Measurements from ENCODE around the gene CCDC192. TPM values are rescaled to one million over a fixed set of nuclear protein-coding genes. Genes with fewer than 3 reads are reported as not detected.

The CCDC192 gene
- total and polyA plus RNA-seq, 2 of the 4 experiments (the other 2 are of a cell fraction), result not detected

- H2BK20ac ChIP-seq (ENCODE audit: low read depth, low read length), result no peak overlapping the region
- ChIA-PET CTCF (no interaction called here), POLR2A (ENCODE audit: unreplicated experiment) (no interaction called here)
- no peak overlapping the region for H3K4ac ChIP-seq (ENCODE audit: low read depth, low read length)
- no peak overlapping the region for H3K27ac ChIP-seq (ENCODE audit: insufficient read depth, low read length)
- H3K9me3 ChIP-seq (ENCODE audit: control insufficient read depth, insufficient read depth, low read length), result no peaks in the 10 kb centered on the region
- H2AK5ac ChIP-seq (ENCODE audit: low read depth, low read length), result no peak overlapping the region
- no peak overlapping the region for H3K4me2 ChIP-seq (ENCODE audit: low read depth, low read length)
- H3K4me1 ChIP-seq (ENCODE audit: control insufficient read depth, insufficient read depth, low read length), result no peaks in the 10 kb centered on the region
- H2BK15ac ChIP-seq (ENCODE audit: low read depth, low read length), result no peak overlapping the region
- H2AK9ac ChIP-seq (replicated peaks; ENCODE audit: low read depth, low read length, poor library complexity), result no peak overlapping the region
- BruUV-seq (replicated peaks), result no TSS peak
- H3K14ac ChIP-seq (replicated peaks; ENCODE audit: low read depth, low read length), result no peak overlapping the region
- H2BK5ac ChIP-seq (ENCODE audit: low read depth, low read length, poor library complexity, severe bottlenecking), result no peak overlapping the region
- no peak overlapping the region for H3K9ac ChIP-seq (ENCODE audit: low read depth, low read length)
- no peak overlapping the region for H2BK120ac ChIP-seq (ENCODE audit: low read depth, low read length)
- no peaks in the 10 kb centered on the region for H3K9me1 ChIP-seq (ENCODE audit: insufficient read depth, low read length)
- H3K56ac ChIP-seq (ENCODE audit: extremely low read depth, insufficient read depth, low read length), result no peak overlapping the region
- H4K5ac ChIP-seq (ENCODE audit: low read depth, low read length), result no peak overlapping the region
- in situ Hi-C loops (cut with MboI; ENCODE audit: low sequenced_read_pairs), result no loop called here
- no CpG with 5 or more reads among the region's 1 CpG for WGBS, 2 experiments (ENCODE audit: extremely low coverage in 2 of 2, insufficient read length in 1 of 2)
- no peak overlapping the region for H3K18ac ChIP-seq (ENCODE audit: low read depth, low read length)
- H4K8ac ChIP-seq (ENCODE audit: low read depth in 2 of 2, low read length in 2 of 2), result no peak overlapping the region
- H3K79me1 ChIP-seq (ENCODE audit: low read depth in 1 of 2, low read length in 2 of 2), result no peaks in the 10 kb centered on the region
- dilution Hi-C loops (cut with HindIII; ENCODE audit: low sequenced_read_pairs, unreplicated experiment), result no loop called here
- no peak overlapping the region for H4K91ac ChIP-seq (ENCODE audit: insufficient read depth, low read depth, low read length)
- no peak overlapping the region for H2AFZ ChIP-seq (replicated peaks; ENCODE audit: low read length, poor library complexity)
- no peaks in the 10 kb centered on the region for H4K20me1 ChIP-seq (ENCODE audit: insufficient read depth, low read length)
- DNase-seq (no peak), ATAC-seq (ENCODE audit: low read depth) (no peak)
- intact Hi-C loops (cut with micrococcal nuclease), result no loop called here
- H3K4me3 ChIP-seq (ENCODE audit: insufficient read depth, low read depth, low read length), result no peak overlapping the region
- H3K23ac ChIP-seq (ENCODE audit: low read depth, low read length), result no peak overlapping the region
- no peaks in the 10 kb centered on the region for H3K36me3 ChIP-seq (ENCODE audit: control insufficient read depth, insufficient read depth, low read length)
- peaks cover 2% of the 10 kb centered on the region for H3K27me3 ChIP-seq (ENCODE audit: control insufficient read depth, insufficient read depth, low read length)
- TF ChIP-seq CEBPB (IDR thresholded peaks at IDR 0.05; ENCODE audit: low read depth, low read length), result no peak
- TF ChIP-seq RCOR1 (IDR thresholded peaks at IDR 0.05; ENCODE audit: insufficient replicate concordance, low read length), result no peak
These were observed 69.3 kb downstream of the CCDC192 start for GRCh38 chr5:127772531-127772930.

Data from IMR-90 (cell line).